ENCODE results near the gene CROCC.
"Not testable (repeated sequence)": the region's sequence is repeated elsewhere in the genome, so short reads cannot be mapped to it uniquely, and the experiment has no call there.

CROCC gene

GRCh38 chr1:16913833-16914662 is 7.7 kb upstream of the CROCC start:
- Histone ChIP-seq H3K27me3 (ENCODE audit: control insufficient read depth, insufficient read depth, low read length) (no peaks in the 10 kb centered on the region), H3K9ac (ENCODE audit: low read length) (peak overlapping the region; percentile 75), H3K4me3 (ENCODE audit: low read length) (peak overlapping the region; percentile 81), H3K36me3 (ENCODE audit: control insufficient read depth, insufficient read depth, low read length) (no peaks in the 10 kb centered on the region), H3K4me1 (ENCODE audit: control insufficient read depth, insufficient read depth, low read length) (peaks cover 7% of the 10 kb centered on the region), H3K27ac (ENCODE audit: low read depth, low read length) (peak overlapping the region; percentile 83)

GRCh38 chr1:16914928-16915626 is 6.7 kb upstream of the CROCC start:
- H3K4me3 ChIP-seq (ENCODE audit: low read length) = peak overlapping the region; percentile 61
- not testable (repeated sequence) for H3K36me3 ChIP-seq (ENCODE audit: control insufficient read depth, insufficient read depth, low read length); H3K27me3 ChIP-seq (ENCODE audit: control insufficient read depth, insufficient read depth, low read length); H3K9ac ChIP-seq (ENCODE audit: low read length); H3K4me1 ChIP-seq (ENCODE audit: control insufficient read depth, insufficient read depth, low read length)
- peak overlapping the region; percentile 68 for H3K27ac ChIP-seq (ENCODE audit: low read depth, low read length)

GRCh38 chr1:16915627-16915973 is 6.1 kb upstream of the CROCC start:
- no peak overlapping the region for H3K9ac ChIP-seq (ENCODE audit: low read length)
- H3K27me3 ChIP-seq (ENCODE audit: control insufficient read depth, insufficient read depth, low read length) = no peaks in the 10 kb centered on the region
- H3K36me3 ChIP-seq (ENCODE audit: control insufficient read depth, insufficient read depth, low read length) = no peaks in the 10 kb centered on the region
- H3K27ac ChIP-seq (ENCODE audit: low read depth, low read length) = no peak overlapping the region
- H3K4me1 ChIP-seq (ENCODE audit: control insufficient read depth, insufficient read depth, low read length) = peaks cover 7% of the 10 kb centered on the region
- H3K4me3 ChIP-seq (ENCODE audit: low read length) = no peak overlapping the region

GRCh38 chr1:16916036-16916880 is 5.5 kb upstream of the CROCC start:
- not testable (repeated sequence) for H3K27me3 ChIP-seq (ENCODE audit: control insufficient read depth, insufficient read depth, low read length); H3K36me3 ChIP-seq (ENCODE audit: control insufficient read depth, insufficient read depth, low read length); H3K27ac ChIP-seq (ENCODE audit: low read depth, low read length); H3K4me3 ChIP-seq (ENCODE audit: low read length); H3K9ac ChIP-seq (ENCODE audit: low read length); H3K4me1 ChIP-seq (ENCODE audit: control insufficient read depth, insufficient read depth, low read length)

GRCh38 chr1:16918371-16918770 is 3.4 kb upstream of the CROCC start:
- peaks cover 5% of the 10 kb centered on the region for H3K4me1 ChIP-seq (ENCODE audit: control insufficient read depth, insufficient read depth, low read length)

GRCh38 chr1:16918936-16919665 is 2.6 kb upstream of the CROCC start:
- not testable (repeated sequence) for H3K4me1 ChIP-seq (ENCODE audit: control insufficient read depth, insufficient read depth, low read length); H3K9ac ChIP-seq (ENCODE audit: low read length); H3K36me3 ChIP-seq (ENCODE audit: control insufficient read depth, insufficient read depth, low read length); H3K27ac ChIP-seq (ENCODE audit: low read depth, low read length); H3K27me3 ChIP-seq (ENCODE audit: control insufficient read depth, insufficient read depth, low read length); H3K4me3 ChIP-seq (ENCODE audit: low read length)

More at GRCh38 chr1:16918371-16918770, 3.4 kb upstream of the CROCC start:
- Histone ChIP-seq H3K4me3 (ENCODE audit: low read length) (no peak overlapping the region), H3K27me3 (ENCODE audit: control insufficient read depth, insufficient read depth, low read length) (no peaks in the 10 kb centered on the region), H3K9ac (ENCODE audit: low read length) (no peak overlapping the region), H3K27ac (ENCODE audit: low read depth, low read length) (no peak overlapping the region), H3K36me3 (ENCODE audit: control insufficient read depth, insufficient read depth, low read length) (no peaks in the 10 kb centered on the region)

GRCh38 chr1:16920951-16921350 is 780 bp upstream of the CROCC start:
- no peaks in the 10 kb centered on the region for H3K36me3 ChIP-seq (ENCODE audit: control insufficient read depth, insufficient read depth, low read length)
- H3K4me3 ChIP-seq (ENCODE audit: low read length) = no peak overlapping the region
- H3K27ac ChIP-seq (ENCODE audit: low read depth, low read length) = no peak overlapping the region
- no peak overlapping the region for H3K9ac ChIP-seq (ENCODE audit: low read length)
- H3K4me1 ChIP-seq (ENCODE audit: control insufficient read depth, insufficient read depth, low read length) = no peaks in the 10 kb centered on the region
- H3K27me3 ChIP-seq (ENCODE audit: control insufficient read depth, insufficient read depth, low read length) = no peaks in the 10 kb centered on the region

GRCh38 chr1:16922466-16922865 is 735 bp downstream of the CROCC start:
- H3K36me3 ChIP-seq (ENCODE audit: control insufficient read depth, insufficient read depth, low read length) = no peaks in the 10 kb centered on the region
- H3K4me3 ChIP-seq (ENCODE audit: low read length) = no peak overlapping the region
- no peak overlapping the region for H3K9ac ChIP-seq (ENCODE audit: low read length)
- no peaks in the 10 kb centered on the region for H3K27me3 ChIP-seq (ENCODE audit: control insufficient read depth, insufficient read depth, low read length)
- no peak overlapping the region for H3K27ac ChIP-seq (ENCODE audit: low read depth, low read length)
- H3K4me1 ChIP-seq (ENCODE audit: control insufficient read depth, insufficient read depth, low read length) = no peaks in the 10 kb centered on the region

- H3K27ac ChIP-seq (ENCODE audit: low read depth, low read length) = no peak overlapping the region
- H3K4me1 ChIP-seq (ENCODE audit: control insufficient read depth, insufficient read depth, low read length) = no peaks in the 10 kb centered on the region
- no peak overlapping the region for H3K4me3 ChIP-seq (ENCODE audit: low read length)
- H3K27me3 ChIP-seq (ENCODE audit: control insufficient read depth, insufficient read depth, low read length) = no peaks in the 10 kb centered on the region
- H3K36me3 ChIP-seq (ENCODE audit: control insufficient read depth, insufficient read depth, low read length) = no peaks in the 10 kb centered on the region
- no peak overlapping the region for H3K9ac ChIP-seq (ENCODE audit: low read length)
Measured at GRCh38 chr1:16922885-16923431, 1.2 kb downstream of the CROCC start.

GRCh38 chr1:16924216-16924918 is 2.6 kb downstream of the CROCC start:
- Histone ChIP-seq H3K9ac (ENCODE audit: low read length) (no peak overlapping the region), H3K4me1 (ENCODE audit: control insufficient read depth, insufficient read depth, low read length) (no peaks in the 10 kb centered on the region), H3K36me3 (ENCODE audit: control insufficient read depth, insufficient read depth, low read length) (no peaks in the 10 kb centered on the region), H3K27me3 (ENCODE audit: control insufficient read depth, insufficient read depth, low read length) (no peaks in the 10 kb centered on the region), H3K4me3 (ENCODE audit: low read length) (no peak overlapping the region), H3K27ac (ENCODE audit: low read depth, low read length) (no peak overlapping the region)

GRCh38 chr1:16924919-16925477 is 3.3 kb downstream of the CROCC start:
- no peaks in the 10 kb centered on the region for H3K4me1 ChIP-seq (ENCODE audit: control insufficient read depth, insufficient read depth, low read length)
- H3K27ac ChIP-seq (ENCODE audit: low read depth, low read length) = no peak overlapping the region
- H3K4me3 ChIP-seq (ENCODE audit: low read length) = no peak overlapping the region
- H3K9ac ChIP-seq (ENCODE audit: low read length) = no peak overlapping the region
- H3K36me3 ChIP-seq (ENCODE audit: control insufficient read depth, insufficient read depth, low read length) = no peaks in the 10 kb centered on the region
- H3K27me3 ChIP-seq (ENCODE audit: control insufficient read depth, insufficient read depth, low read length) = no peaks in the 10 kb centered on the region

All from rectal smooth muscle tissue (tissue), 1 donor.